Measurements from ENCODE around the gene ENSA.
A peak's percentile ranks its signal among the peaks of the same experiment; 100 is the strongest.
"Not testable (repeated sequence)": the region's sequence is repeated elsewhere in the genome, so short reads cannot be mapped to it uniquely, and the experiment has no call there.

Gene ENSA

DNA sequence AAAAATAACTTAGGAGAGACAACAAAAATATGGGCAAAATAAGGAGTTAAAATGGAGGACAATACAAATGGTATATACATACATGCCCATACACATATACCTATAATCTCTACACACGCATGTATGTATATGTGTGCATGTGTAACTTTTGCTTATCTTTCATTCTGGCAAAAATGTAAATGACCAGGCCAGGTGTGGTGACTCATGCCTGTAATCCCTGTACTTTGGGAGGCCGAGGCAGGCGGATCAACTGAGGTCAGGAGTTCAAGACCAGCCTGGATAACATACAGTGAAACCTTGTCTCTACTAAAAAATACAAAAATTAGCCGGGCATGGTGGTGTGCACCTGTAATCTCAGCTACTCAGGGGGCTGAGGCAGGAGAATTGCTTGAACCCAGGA is 31.1 kb downstream of the ENSA start:
- in situ Hi-C loops (cut with HindIII; ENCODE audit: low pct_ligation_motif_present, low pct_unique_long_range_greater_than_20kb, low sequenced_read_pairs); DNase-seq: not testable (repeated sequence)

DNA sequence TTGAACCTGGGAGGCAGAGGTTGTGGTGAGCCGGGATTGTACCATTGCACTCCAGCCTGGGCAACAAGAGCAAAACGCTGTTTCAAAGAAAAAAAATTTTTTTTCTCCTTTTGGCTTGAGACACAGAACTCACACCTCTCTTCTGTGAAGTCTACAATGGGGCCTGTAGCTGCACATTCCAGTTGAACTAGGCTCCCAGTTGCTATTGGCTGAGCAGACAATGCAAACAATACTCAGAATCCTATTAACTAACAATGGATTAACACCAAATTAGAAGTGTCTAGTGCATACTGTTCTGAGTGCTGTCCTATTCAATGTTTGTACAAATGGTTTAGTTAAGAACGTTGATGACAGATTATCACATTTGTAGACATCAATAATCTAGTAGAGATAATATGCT is 32.4 kb downstream of the ENSA start:
- DNase-seq, result no peak
- in situ Hi-C loops (cut with HindIII; ENCODE audit: low pct_ligation_motif_present, low pct_unique_long_range_greater_than_20kb, low sequenced_read_pairs), result no loop called here

DNA sequence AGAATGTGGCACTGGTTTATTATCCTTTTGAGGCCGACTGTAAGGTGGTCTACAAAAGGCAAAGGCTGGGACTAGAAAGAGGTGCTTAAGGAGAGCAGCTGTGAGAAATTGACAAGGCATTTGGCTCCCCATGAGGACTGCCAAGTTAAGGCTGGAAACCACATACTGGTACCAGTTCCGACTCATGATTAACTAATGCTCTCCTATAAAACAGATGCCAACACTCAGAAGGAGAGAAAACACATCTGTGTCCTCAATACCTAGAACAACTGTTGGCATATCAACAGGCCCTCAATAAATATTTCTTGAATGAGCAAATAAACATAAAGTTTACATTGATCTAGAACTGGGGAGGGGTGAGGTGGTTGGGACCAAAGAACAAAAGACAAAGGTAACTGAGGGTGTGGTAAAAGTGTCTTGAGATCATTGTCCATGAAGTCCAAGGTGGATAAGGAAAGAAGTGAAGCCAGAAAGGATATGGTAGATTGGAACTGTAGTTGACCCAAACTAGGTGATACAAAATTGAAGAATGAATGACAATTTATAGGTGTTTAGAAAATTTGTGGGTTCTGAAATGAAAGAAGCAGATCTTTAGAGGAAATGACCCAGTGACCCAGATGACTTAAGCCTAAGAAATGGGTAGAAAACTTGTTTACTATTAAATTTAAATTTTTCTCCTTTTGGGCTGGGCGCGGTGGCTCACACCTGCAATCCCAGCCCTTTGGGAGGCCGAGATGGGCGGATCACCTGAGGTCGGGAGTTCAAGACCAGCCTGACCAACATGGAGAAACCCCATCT is 33.1 kb downstream of the ENSA start:
- peak; percentile 49 for DNase-seq
- in situ Hi-C loops (cut with HindIII; ENCODE audit: low pct_ligation_motif_present, low pct_unique_long_range_greater_than_20kb, low sequenced_read_pairs), result no loop called here

DNA sequence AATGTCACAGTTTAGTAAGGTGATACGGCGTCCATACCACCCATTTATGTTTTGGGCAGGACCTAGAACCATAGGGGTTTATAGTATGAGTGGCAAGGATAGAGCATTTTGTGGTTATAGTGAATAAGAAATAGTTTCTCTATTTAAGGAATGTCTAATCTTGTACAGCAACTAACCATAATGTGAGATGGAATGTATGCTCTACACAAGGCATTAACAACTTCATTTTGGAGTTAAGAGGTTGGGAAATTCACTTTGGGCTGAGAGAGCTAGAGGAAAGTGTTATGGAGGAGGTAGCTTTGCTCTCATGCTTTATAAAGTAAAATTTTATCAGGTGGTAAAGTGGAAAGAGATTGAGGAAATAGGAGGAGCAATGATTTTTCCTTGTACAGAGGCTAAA is 47.0 kb downstream of the ENSA start:
- no peak for DNase-seq
- in situ Hi-C loops (cut with HindIII; ENCODE audit: low pct_ligation_motif_present, low pct_unique_long_range_greater_than_20kb, low sequenced_read_pairs), result no loop called here

DNA sequence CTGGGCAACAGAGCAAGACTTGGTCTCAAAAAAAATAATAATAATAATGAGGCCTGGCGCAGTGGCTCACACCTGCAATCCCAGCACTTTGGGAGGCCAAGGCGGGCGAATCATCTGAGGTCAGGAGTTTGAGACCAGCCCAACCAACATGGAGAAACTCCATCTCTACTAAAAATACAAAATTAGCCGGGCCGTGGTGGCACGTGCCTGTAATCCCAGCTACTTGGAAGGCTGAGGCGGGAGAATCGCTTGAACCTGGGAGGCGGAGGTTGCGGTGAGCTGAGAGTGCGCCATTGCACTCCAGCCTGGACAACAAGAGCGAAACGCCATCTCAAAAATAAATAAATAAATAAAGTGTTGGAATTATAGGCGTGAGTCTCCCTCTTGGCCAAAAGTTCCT is 47.5 kb downstream of the ENSA start:
- in situ Hi-C loops (cut with HindIII; ENCODE audit: low pct_ligation_motif_present, low pct_unique_long_range_greater_than_20kb, low sequenced_read_pairs); DNase-seq: not testable (repeated sequence)

DNA sequence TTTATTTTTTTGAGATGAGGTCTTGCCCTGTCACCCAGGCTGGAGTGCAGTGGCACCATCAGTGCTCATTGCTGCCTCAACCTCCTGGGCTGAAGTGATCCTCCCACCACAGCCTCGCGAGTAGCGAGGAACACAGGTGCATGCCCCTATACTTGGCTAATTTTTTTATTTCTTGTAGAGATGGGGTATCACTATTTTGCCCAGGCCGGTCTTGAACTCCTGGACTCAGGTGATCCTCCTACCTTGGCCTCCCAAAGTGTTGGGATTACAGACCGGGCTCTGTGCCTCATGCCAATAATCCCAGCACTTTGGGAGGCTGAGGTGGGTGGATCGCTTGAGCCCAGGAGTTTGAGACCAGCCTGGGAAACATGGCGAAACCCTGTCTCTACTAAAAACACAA is 48.0 kb downstream of the ENSA start:
- in situ Hi-C loops (cut with HindIII; ENCODE audit: low pct_ligation_motif_present, low pct_unique_long_range_greater_than_20kb, low sequenced_read_pairs); DNase-seq: not testable (repeated sequence)

DNA sequence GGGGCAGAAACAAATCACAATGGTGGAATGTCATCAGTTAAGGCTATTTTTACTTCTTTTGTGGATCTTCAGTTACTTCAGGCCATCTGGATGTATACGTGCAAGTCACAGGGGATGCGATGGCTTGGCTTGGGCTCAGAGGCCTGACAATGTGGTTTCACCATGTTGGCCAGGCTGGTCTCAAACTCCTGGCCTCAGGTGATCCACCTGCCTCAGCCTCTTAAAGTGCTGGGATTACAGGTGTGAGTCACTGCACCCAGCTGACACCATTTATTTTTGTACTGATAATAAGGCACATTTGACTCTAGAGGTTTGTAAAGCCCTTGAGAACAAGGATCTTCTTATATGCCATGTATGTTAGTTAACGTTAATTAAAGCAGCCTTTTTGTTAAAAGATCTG is 48.4 kb downstream of the ENSA start:
- DNase-seq; in situ Hi-C loops (cut with HindIII; ENCODE audit: low pct_ligation_motif_present, low pct_unique_long_range_greater_than_20kb, low sequenced_read_pairs): not testable (repeated sequence)

DNA sequence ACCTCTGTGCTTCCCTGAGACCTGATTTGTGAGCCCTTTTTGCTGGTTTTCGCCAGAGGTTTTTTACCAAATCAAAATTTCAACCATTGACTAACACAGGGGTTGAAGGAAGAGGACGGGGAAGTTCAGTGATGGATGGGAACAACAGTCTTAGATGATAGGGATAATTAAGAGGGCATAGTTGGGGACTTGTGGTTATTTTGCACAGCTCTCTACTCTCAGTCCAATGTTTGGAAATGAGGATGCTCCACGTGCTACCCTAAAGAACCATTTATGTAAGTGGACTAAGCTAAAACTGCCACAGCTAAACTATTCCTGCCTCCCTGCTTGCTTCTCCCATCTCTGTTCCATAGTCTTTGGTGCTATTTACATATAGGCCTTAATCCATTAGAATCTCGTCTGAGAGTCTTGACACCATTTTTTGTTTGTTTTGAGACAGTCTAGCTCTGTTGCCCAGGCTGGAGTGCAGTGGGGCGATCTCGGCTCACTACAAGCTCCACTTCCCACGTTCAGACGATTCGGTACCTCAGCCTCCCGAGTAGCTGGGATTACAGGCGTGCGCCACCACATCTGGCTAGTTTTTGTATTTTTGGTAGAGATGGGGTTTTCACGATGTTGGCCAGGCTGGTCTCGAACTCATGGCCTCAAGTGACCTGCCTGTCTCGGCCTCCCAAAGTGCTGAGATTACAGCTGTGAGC is 49.3 kb downstream of the ENSA start:
- in situ Hi-C loops (cut with HindIII; ENCODE audit: low pct_ligation_motif_present, low pct_unique_long_range_greater_than_20kb, low sequenced_read_pairs), result no loop called here

DNA sequence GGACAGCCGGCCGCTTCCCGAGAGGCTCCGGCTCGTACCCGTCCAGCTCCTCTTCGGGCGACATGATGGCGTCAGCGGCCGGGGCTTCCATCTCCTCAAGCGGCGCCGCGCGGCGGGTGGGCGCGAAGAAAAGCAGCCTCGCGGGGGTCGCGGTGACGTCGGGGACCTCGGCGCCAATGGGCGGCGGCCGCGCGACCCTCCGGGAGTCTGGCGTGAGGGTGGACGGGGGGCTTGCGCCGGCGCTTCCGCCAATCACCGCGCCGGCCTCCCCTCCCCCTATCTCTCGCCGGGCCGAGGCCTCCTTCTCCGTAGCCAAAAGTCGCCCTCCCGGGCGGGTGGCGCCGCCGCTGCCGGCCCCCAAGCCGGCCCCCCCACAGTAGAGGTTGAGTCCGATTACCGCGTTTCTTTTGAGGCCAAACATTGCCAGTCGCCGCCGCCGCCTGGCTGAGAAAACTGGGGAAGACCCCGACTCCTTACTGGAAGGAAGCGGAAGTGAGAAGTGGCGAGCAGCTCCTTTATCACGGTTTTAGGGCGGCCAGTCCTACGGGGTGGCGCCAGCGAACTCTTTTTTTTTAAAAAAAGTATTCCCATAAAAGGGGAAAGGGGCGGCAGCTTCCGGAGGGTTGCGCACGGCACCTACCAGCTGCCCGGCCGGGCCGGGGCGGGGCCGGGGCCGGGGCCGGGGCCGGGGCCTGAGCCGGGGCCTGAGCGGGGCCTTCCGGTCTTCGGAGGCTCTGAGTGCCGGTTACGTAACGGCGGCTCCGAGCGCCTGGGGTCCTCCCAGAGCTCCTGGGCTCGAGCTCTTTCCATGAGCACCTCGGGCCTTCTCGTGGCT is 50.1 kb downstream of the ENSA start, which contains the start of gene MCL1:
Gene MCL1, minus strand, starts transcription at position 501 of the 835 bp plus-strand sequence. Its CDS starts 80 bp downstream, at position 421.
- in situ Hi-C loops (cut with HindIII; ENCODE audit: low pct_ligation_motif_present, low pct_unique_long_range_greater_than_20kb, low sequenced_read_pairs), result no loop called here
- peak; percentile 98 for DNase-seq

More for the DNA sequence above, 49.3 kb downstream of the ENSA start:
- no peak for DNase-seq

DNA sequence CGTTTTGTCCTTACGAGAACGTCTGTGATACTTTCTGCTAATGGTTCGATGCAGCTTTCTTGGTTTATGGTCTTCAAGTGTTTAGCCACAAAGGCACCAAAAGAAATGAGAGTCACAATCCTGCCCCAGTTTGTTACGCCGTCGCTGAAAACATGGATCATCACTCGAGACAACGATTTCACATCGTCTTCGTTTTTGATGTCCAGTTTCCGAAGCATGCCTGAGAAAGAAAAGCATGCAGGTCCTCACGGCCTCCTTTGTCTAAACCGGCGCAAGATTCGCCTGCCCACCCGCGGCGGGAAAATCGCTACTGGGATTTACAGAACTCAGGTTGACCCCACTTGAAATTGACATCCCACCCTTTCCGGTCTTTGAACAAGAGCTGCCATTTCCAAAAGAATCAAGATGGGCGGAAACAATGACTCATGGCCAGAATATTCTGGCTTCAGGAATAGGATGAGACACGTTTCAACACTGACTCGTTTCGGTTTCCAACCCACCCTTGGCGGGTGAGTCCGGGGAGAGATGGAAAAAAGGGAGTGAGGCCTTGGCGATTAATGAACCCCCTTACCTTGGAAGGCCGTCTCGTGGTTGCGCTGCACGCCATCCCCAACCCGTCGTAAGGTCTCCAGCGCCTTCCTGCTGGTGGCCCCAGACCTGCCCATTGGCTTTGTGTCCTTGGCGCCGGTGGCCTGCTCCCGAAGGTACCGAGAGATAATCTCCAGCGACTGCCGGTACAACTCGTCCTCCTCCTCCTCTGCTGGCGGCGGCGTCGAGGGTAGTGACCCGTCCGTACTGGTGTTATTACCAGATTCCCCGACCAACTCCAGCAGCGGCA is 50.9 kb downstream of the ENSA start:
- in situ Hi-C loops (cut with HindIII; ENCODE audit: low pct_ligation_motif_present, low pct_unique_long_range_greater_than_20kb, low sequenced_read_pairs), result no loop called here
- DNase-seq, result peak; percentile 88

DNA sequence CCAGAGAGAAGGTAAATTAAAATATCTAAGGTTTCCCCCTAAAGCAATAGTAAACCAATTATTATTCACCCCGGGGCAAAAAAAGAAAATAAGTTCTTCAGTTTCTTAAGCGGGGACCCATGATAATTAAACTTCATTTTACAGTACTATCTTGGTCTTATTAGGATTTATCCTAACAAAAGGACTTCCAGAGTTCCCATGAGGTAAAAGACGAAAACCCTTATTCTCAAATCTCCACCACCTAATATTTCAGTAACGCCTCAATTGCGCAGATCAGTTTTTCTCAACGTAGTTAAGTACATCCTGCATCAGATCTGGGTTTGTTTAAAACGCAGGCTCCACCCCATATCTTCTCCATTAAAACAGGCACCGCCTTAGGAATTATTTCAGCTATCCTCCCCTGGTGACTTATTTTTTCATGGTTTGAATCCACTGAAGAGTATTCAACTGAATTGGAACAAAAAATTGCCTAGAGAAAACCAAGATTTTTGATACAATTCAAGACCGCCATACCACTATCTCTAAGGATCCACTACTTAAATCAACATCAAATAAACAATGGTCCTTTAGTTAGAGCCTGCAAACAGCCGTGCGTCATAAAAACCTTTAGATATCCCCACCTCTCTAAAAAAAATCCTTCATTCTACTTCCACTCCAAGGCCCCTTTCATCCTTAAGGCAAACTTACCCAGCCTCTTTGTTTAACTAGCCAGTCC is 51.7 kb downstream of the ENSA start:
- in situ Hi-C loops (cut with HindIII; ENCODE audit: low pct_ligation_motif_present, low pct_unique_long_range_greater_than_20kb, low sequenced_read_pairs), result no loop called here
- DNase-seq, result peak; percentile 41

DNA sequence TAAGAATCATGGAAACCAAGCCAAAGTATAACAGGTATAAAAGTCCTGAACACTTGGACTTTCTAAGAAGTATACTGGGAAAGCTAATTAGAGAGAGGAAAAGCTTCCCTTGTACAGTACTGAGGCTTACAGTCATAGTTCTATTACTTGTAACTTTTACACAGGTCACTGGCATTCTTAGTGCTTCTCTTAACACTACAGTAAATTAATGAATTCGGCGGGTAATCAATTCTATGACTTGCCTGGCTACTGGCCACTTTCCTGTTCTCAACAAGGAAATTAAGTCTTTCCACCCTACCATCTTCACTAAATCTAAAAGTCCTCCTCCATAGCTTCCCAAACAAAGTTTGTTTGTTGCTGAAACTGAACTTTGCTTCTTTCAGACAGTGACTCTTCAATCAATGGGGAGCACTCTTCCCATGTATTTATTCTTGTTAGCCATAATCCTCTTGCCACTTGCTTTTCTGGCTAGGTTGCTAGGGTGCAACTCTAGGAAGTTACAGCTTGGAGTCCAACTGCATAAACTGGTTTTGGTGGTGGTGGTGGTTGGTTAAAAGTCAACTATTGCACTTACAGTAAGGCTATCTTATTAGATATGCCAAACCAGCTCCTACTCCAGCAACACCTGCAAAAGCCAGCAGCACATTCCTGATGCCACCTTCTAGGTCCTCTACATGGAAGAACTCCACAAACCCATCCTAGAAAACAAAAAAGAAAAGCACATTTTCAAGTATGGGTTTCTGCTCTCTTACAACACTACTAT is 52.4 kb downstream of the ENSA start:
- DNase-seq, result peak; percentile 12
- in situ Hi-C loops (cut with HindIII; ENCODE audit: low pct_ligation_motif_present, low pct_unique_long_range_greater_than_20kb, low sequenced_read_pairs), result no loop called here

DNA sequence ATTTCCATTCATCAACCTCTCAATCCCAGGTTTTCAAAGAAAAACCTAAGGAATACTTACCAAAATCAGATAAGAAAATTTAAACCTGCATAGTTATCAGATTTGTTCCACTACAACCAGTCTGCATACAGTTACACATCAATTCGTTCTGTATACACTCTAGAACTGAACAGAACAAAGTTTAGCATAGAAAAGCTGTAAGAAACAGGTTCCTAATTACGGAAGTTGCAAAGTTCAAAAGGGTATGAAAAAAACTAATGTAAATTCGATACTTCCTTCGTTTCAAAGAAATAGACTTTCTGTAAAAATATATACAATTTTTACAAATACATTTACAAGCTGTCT is 53.1 kb downstream of the ENSA start:
- in situ Hi-C loops (cut with HindIII; ENCODE audit: low pct_ligation_motif_present, low pct_unique_long_range_greater_than_20kb, low sequenced_read_pairs), result no loop called here
- no peak for DNase-seq

DNA sequence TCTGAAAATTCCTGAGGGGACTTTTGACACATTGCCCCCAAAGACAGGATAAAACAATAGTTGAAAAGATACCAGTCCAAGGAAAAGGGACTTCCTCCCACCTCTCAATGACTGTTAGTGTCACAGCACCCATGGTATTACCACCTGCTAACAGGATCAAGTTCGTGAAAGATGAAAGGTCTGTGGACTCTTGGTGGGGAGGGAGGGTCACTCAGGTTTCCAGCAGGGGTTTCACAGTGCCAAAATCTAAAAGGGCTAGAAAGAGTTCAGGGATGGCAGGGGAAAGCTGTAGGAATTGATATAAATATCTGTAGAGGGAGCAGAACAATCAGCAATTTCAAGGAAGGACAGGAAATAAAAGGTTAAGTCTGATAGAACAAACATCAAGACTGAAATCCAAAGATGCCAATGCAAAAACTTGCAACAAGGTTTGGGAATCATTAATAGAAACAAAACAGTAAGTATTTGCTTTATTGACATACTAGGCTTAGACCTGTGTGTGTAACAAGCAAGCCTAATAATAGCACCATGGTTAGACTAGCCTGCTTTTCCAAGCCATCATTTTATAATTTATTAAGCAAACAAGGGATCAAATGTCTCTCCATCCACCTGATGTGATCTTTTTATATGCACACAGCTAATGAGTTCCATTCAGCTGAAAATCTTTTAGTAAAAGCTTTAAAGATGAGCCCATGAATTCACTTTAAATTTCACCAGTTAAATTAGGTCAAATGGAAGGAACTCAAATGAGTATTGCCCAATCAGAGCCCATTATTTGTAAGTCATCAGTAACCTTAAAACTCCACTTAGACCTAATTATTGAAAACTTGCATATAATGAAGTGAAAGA is 53.7 kb downstream of the ENSA start:
- peak; percentile 17 for DNase-seq

DNA sequence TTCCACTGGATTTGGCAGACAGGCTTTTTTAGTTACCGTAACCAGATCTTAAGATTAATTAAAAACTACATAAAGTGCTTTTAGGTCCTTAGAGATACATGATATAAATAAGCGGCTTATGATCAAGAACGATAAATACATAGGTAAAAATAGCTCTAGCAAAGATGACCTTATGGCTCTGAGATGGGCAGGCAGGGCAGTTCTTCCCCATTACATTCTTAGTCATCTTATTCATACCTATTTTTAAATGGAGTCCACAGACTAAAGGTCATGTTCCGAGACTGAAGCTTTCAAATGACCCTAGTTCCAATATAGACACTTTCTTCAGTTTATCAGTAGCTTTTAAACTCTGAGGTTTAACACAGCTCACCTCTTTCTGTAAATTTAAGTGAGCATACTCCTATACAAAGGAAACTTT is 54.3 kb downstream of the ENSA start:
- DNase-seq, result peak; percentile 14
- in situ Hi-C loops (cut with HindIII; ENCODE audit: low pct_ligation_motif_present, low pct_unique_long_range_greater_than_20kb, low sequenced_read_pairs), result no loop called here

More for the DNA sequence above, 53.7 kb downstream of the ENSA start:
- in situ Hi-C loops (cut with HindIII; ENCODE audit: low pct_ligation_motif_present, low pct_unique_long_range_greater_than_20kb, low sequenced_read_pairs), result no loop called here

Measured in ACHN (cell line).